A673 (cell line): ENCODE data around the gene SPEF2.

Experiments used
- CTCF ChIP-seq: fragments of 300-800, 200-600 bp; sonication (generic); conservative IDR thresholded peaks from 2 replicates; pipeline ENCODE4 v1.5.1; 2017; ENCODE audit warnings: low read depth, mild to moderate bottlenecking, antibody characterized with exemption, low read length, moderate library complexity, mixed read lengths
- EZH2 ChIP-seq: fragments of 200-600 bp; sonication (generic); IDR thresholded peaks from 2 replicates; pipeline ENCODE4 v1.6.1; 2017; ENCODE audit warnings: borderline replicate concordance, low read depth, mild to moderate bottlenecking, mixed read lengths, antibody characterized with exemption, low read length; ENCODE audit not compliant: poor library complexity, severe bottlenecking

- TF ChIP-seq CTCF (no peak), EZH2 (no peak)
These were observed 90.0 kb downstream of the SPEF2 start for GRCh38 chr5:35707659-35708058.
